Lower lobe of right lung (tissue), 2 donors: Measurements from ENCODE around the gene PHF8. TPM values are rescaled to one million over a fixed set of nuclear protein-coding genes. Genes with fewer than 3 reads are reported as not detected.

Experiments used
- ATAC-seq, 2 donors: fragments of 200-7000 bp; cut with Tn5 transposase; one replicate each; pipeline ENCODE4 v1.9.1; 2020 to 2022; ENCODE audit warnings: mild to moderate bottlenecking in 2 of 2, moderate library complexity in 2 of 2
- DNase-seq: peaks from one replicate; pipeline ENCODE4 v3.0.0-alpha.2; 2020
- H3K27ac ChIP-seq: fragments of 200-600 bp; one replicate; pipeline ENCODE4 v1.8.0; 2022
- H3K27me3 ChIP-seq: fragments of 200-600 bp; one replicate; pipeline ENCODE4 v1.8.0; 2022; ENCODE audit warnings: low read depth
- H3K36me3 ChIP-seq: fragments of 200-600 bp; one replicate; pipeline ENCODE4 v1.8.0; 2022; ENCODE audit warnings: mild to moderate bottlenecking
- H3K4me1 ChIP-seq: fragments of 200-600 bp; one replicate; pipeline ENCODE4 v1.8.0; 2022
- H3K4me3 ChIP-seq: fragments of 200-600 bp; one replicate; pipeline ENCODE4 v1.8.0; 2022; ENCODE audit warnings: mild to moderate bottlenecking
- H3K9me3 ChIP-seq: fragments of 200-600 bp; one replicate; pipeline ENCODE4 v1.8.0; 2022
- intact Hi-C: fragments of 100-400 bp; cut with DNase I; formaldehyde crosslinking; loops from one replicate; pipeline ENCODE4 v1.11.0; 2022
- total RNA-seq: library from RNA; stranded (reverse); fragmentation: NEBNext Ultra II Directional; extraction: Animal tissue kit (Norgen Biotek cat#: 25700); gene quantifications from one replicate; pipeline ENCODE4 v1.2.1, GENCODE V29; 2021
- TF ChIP-seq, protein P1 (sequence below): fragments of 200-600 bp; IDR thresholded peaks from one replicate; pipeline ENCODE4 v1.8.0; 2022; ENCODE audit warnings: antibody characterized with exemption, mild to moderate bottlenecking
- donor health status: DM: no; HTN: yes; CAD: no; lungs with severe emphysema.

PHF8 gene
- total RNA-seq, 1 donor from 2014 or later = 26.4 TPM

DNA sequence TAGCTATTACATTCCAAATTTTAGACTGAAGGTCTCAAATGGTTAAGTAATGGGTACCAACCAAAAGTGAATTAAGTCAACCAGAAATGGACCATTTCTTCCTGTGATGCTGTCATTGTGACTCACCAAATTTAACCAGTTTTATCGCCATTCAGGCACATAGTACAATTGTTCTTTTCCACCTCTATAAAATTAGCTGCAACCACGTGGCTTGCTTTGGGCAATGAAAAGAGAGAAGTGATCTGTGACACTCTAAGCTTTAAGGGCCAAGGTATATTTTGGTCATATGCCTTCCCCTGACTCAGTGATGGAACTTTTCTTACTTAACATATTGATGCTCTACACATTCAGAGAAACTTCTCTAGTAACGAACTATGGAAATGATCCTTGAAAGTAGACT lies 20.3 kb upstream of the PHF8 start:
- Histone ChIP-seq H3K36me3 (no peaks in the 10 kb centered on the region), H3K27me3 (no peaks in the 10 kb centered on the region), H3K4me1 (no peaks in the 10 kb centered on the region), H3K9me3 (no peaks in the 10 kb centered on the region), H3K27ac (no peak overlapping the region), H3K4me3 (no peak overlapping the region)
- intact Hi-C loops = no loop called here
- DNase-seq = no peak
- ATAC-seq = no peak
- TF ChIP-seq, protein P1, sequence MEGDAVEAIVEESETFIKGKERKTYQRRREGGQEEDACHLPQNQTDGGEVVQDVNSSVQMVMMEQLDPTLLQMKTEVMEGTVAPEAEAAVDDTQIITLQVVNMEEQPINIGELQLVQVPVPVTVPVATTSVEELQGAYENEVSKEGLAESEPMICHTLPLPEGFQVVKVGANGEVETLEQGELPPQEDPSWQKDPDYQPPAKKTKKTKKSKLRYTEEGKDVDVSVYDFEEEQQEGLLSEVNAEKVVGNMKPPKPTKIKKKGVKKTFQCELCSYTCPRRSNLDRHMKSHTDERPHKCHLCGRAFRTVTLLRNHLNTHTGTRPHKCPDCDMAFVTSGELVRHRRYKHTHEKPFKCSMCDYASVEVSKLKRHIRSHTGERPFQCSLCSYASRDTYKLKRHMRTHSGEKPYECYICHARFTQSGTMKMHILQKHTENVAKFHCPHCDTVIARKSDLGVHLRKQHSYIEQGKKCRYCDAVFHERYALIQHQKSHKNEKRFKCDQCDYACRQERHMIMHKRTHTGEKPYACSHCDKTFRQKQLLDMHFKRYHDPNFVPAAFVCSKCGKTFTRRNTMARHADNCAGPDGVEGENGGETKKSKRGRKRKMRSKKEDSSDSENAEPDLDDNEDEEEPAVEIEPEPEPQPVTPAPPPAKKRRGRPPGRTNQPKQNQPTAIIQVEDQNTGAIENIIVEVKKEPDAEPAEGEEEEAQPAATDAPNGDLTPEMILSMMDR = no peak

DNA sequence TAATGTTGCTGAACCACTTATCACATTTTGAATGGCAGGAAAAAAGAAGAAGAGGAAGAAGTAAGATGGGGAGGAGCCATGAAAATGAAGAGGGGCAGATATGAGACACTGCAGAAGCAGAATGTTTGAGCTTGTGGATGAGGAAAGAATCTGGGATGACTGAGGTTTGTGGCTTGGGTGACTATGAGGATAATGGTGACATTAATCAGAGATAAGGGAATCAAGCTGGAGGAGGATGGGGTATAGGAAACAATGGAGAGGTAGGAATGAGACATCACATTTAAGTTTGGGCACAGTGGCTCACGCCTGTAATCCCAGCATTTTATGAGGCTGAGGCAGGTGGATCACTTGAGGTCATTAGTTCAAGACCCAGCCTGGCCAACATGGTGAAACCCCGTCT lies 19.1 kb upstream of the PHF8 start:
- no peak for ATAC-seq
- Histone ChIP-seq H3K4me3 (no peak overlapping the region), H3K27me3 (no peaks in the 10 kb centered on the region), H3K27ac (no peak overlapping the region), H3K9me3 (no peaks in the 10 kb centered on the region), H3K36me3 (no peaks in the 10 kb centered on the region), H3K4me1 (no peaks in the 10 kb centered on the region)
- DNase-seq = no peak
- TF ChIP-seq, protein P1 = no peak
- intact Hi-C loops = no loop called here

DNA sequence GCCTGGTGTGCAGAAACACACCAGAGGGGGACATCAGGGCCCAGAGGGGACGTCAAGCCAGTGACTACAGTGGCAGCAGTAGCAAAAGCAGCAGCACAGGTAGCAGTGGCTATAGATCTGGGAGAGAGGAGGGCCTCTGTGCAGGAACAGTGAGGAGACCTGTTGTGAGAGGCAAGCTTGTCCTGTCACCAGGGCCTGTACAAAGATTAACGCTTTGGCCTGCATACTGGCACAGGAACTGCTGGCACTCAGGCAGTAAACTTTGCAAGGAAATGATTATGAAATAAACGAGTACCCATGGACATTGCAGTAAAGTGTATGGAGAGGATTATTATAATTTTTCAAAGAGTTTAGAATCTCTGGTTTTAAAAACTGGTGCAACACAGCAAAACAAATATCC lies 5.5 kb upstream of the PHF8 start:
- DNase-seq = no peak
- Histone ChIP-seq H3K4me3 (no peak overlapping the region), H3K4me1 (peaks cover 4% of the 10 kb centered on the region), H3K9me3 (no peaks in the 10 kb centered on the region), H3K27me3 (no peaks in the 10 kb centered on the region), H3K36me3 (no peaks in the 10 kb centered on the region), H3K27ac (no peak overlapping the region)
- intact Hi-C loops = no loop called here
- TF ChIP-seq, protein P1 = no peak
- ATAC-seq = no peak

DNA sequence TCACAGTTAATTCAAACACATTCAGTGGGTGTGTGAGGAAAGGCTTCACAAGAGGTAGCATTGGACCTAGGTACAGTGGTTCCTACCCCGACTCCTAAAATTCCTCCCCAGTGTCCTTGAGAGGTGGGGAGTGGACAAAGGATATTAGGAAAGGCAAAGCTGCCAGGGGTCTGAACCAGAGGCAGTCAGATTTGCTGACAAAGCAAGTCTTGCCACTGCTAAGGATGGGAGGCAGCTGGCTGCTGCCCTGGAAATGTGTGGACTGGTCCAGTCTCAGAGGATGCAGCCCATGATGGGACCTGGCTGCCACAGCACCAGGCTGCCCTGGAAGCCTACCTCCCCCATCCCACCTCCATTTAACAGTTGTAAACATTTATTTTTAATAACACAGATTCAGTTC lies 4.1 kb upstream of the PHF8 start:
- no peaks in the 10 kb centered on the region for H3K36me3 ChIP-seq
- peaks cover 4% of the 10 kb centered on the region for H3K4me1 ChIP-seq
- H3K9me3 ChIP-seq = no peaks in the 10 kb centered on the region
- DNase-seq = no peak
- intact Hi-C loops = no loop called here
- no peaks in the 10 kb centered on the region for H3K27me3 ChIP-seq
- no peak overlapping the region for H3K4me3 ChIP-seq
- no peak for ATAC-seq
- TF ChIP-seq, protein P1 = no peak
- H3K27ac ChIP-seq = no peak overlapping the region

DNA sequence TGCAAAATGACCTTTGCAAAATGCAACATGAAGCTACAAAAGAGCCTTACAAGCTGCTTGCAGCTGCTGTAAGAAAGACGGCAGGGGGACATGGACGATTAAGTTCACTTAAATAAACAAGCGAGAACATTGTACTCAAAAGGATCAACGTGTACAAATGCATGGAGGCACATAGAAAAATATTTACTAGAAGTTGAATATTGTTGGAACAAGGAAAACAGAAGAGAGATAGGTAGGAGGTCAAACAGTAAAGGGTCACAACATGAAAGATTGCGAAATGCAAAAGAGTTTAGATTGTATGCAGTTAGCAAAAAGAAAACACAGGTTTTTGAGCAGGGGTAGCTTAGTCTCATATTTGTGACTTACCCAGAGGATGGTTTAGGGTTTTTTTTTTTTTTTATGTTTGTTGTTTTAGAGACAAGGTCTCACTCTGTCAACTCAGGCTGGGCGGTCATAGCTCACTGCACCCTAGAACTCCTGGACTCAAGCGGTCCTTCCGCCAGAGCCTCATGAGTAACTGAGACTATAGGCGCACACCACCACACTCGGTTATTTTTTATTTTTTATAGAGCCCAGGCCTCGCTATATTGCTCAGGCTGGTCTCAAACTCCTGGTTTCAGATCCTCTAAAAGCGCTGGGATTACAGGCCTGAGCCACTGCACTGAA lies 1.4 kb upstream of the PHF8 start:
- Histone ChIP-seq H3K27ac (no peak overlapping the region), H3K9me3 (no peaks in the 10 kb centered on the region), H3K4me1 (peaks cover 4% of the 10 kb centered on the region), H3K4me3 (no peak overlapping the region), H3K27me3 (no peaks in the 10 kb centered on the region), H3K36me3 (peaks cover 14% of the 10 kb centered on the region)
- TF ChIP-seq, protein P1 = no peak
- no peak for DNase-seq
- ATAC-seq = no peak
- intact Hi-C loops = no loop called here
